TTC549 (cell line): Measurements from ENCODE around the gene UMPS.
"Not testable (repeated sequence)": the region's sequence is repeated elsewhere in the genome, so short reads cannot be mapped to it uniquely, and the experiment has no call there.

ENCODE experiments used
- FAIRE-seq: peaks from 2 replicates; lab custom pipeline; 2012; peaks lifted over from hg19 to GRCh38; lab: Jason Lieb, UNC

The UMPS gene

GRCh38 chr3:124730129-124730940, at the start of gene UMPS:
Gene UMPS (plus strand): TSS chr3:124730452. CDS start chr3:124730472, 20 bp downstream.
- no peak for FAIRE-seq

- FAIRE-seq = no peak
Measured at GRCh38 chr3:124680521-124680920, 49.7 kb upstream of the UMPS start.

- FAIRE-seq = no peak
Measured at GRCh38 chr3:124682263-124682662, 48.0 kb upstream of the UMPS start.

GRCh38 chr3:124684459-124684858, 45.8 kb upstream of the UMPS start:
- no peak for FAIRE-seq

GRCh38 chr3:124685067-124685466, 45.2 kb upstream of the UMPS start:
- no peak for FAIRE-seq

GRCh38 chr3:124685481-124685880, 44.8 kb upstream of the UMPS start:
- no peak for FAIRE-seq

- no peak for FAIRE-seq
Measured at GRCh38 chr3:124686028-124686670, 44.1 kb upstream of the UMPS start.

- peak; percentile 7 for FAIRE-seq
Measured at GRCh38 chr3:124688581-124689454, 41.4 kb upstream of the UMPS start.

GRCh38 chr3:124691599-124691998, 38.7 kb upstream of the UMPS start:
- no peak for FAIRE-seq

- FAIRE-seq = no peak
Measured at GRCh38 chr3:124694486-124694885, 35.8 kb upstream of the UMPS start.

- no peak for FAIRE-seq
Measured at GRCh38 chr3:124695369-124695768, 34.9 kb upstream of the UMPS start.

GRCh38 chr3:124696006-124696405, 34.2 kb upstream of the UMPS start:
- FAIRE-seq = no peak

- FAIRE-seq = no peak
Measured at GRCh38 chr3:124697302-124697701, 33.0 kb upstream of the UMPS start.

- no peak for FAIRE-seq
Measured at GRCh38 chr3:124698030-124698770, 32.1 kb upstream of the UMPS start.

- FAIRE-seq = no peak
Measured at GRCh38 chr3:124699051-124699450, 31.2 kb upstream of the UMPS start.

- FAIRE-seq = no peak
Measured at GRCh38 chr3:124699686-124700396, 30.4 kb upstream of the UMPS start.

GRCh38 chr3:124700880-124701684, 29.2 kb upstream of the UMPS start:
- no peak for FAIRE-seq

GRCh38 chr3:124701687-124702086, 28.6 kb upstream of the UMPS start:
- FAIRE-seq = no peak

- no peak for FAIRE-seq
Measured at GRCh38 chr3:124702950-124703349, 27.3 kb upstream of the UMPS start.

GRCh38 chr3:124705552-124705951, 24.7 kb upstream of the UMPS start:
- FAIRE-seq = no peak

GRCh38 chr3:124707223-124707622, 23.0 kb upstream of the UMPS start:
- FAIRE-seq = not testable (repeated sequence)
